MM.1S (cell line): ENCODE data around the gene TAPT1.
"Not testable (repeated sequence)": the region's sequence is repeated elsewhere in the genome, so short reads cannot be mapped to it uniquely, and the experiment has no call there.

ENCODE experiments used
- DNase-seq: peaks from one replicate; pipeline ENCODE4 v3.0.0-alpha.2; 2015
- H2AFZ ChIP-seq: fragments of 300-600 bp; sonication (generic); 2 replicates; pipeline ENCODE4 v1.6.0; 2016; ENCODE audit warnings: antibody characterized with exemption, low read length
- H3F3A ChIP-seq: fragments of 300-600 bp; sonication (generic); 2 replicates; pipeline ENCODE4 v1.6.1; 2016; ENCODE audit warnings: mild to moderate bottlenecking, antibody characterized with exemption, low read length, moderate library complexity, mixed read lengths; ENCODE audit not compliant: insufficient read depth
- H3K27ac ChIP-seq: fragments of 300-600 bp; sonication (generic); 2 replicates; pipeline ENCODE4 v1.5.1; 2016; ENCODE audit warnings: mild to moderate bottlenecking, low read length
- H3K27me3 ChIP-seq: fragments of 300-600 bp; sonication (generic); replicated peaks from 2 replicates; pipeline ENCODE4 v1.6.0; 2016; ENCODE audit warnings: low read length; ENCODE audit not compliant: insufficient read depth
- H3K36me3 ChIP-seq: fragments of 300-600 bp; sonication (generic); replicated peaks from 2 replicates; pipeline ENCODE4 v1.6.1; 2016; ENCODE audit warnings: mild to moderate bottlenecking, low read length, mixed read lengths; ENCODE audit not compliant: insufficient read depth
- H3K4me1 ChIP-seq: fragments of 300-600 bp; sonication (generic); 2 replicates; pipeline ENCODE4 v1.6.1; 2016; ENCODE audit warnings: low read length, mixed read lengths
- H3K4me2 ChIP-seq: fragments of 300-600 bp; sonication (generic); 2 replicates; pipeline ENCODE4 v1.6.0; 2016; ENCODE audit warnings: low read depth, low read length
- H3K4me3 ChIP-seq: fragments of 300-600 bp; sonication (generic); 2 replicates; pipeline ENCODE4 v1.5.1; 2016; ENCODE audit warnings: low read length, mixed read lengths
- H3K79me2 ChIP-seq: fragments of 300-600 bp; sonication (generic); 2 replicates; pipeline ENCODE4 v1.6.1; 2016; ENCODE audit warnings: mixed run types, low read length, mixed read lengths
- H3K9ac ChIP-seq: fragments of 300-600 bp; sonication (generic); 2 replicates; pipeline ENCODE4 v1.6.1; 2016; ENCODE audit warnings: low read length, mixed read lengths
- H3K9me2 ChIP-seq: fragments of 300-600 bp; sonication (generic); replicated peaks from 2 replicates; pipeline ENCODE4 v1.6.1; 2016; ENCODE audit warnings: mild to moderate bottlenecking, low read length, mixed read lengths; ENCODE audit not compliant: insufficient read depth
- H3K9me3 ChIP-seq: fragments of 300-600 bp; sonication (generic); replicated peaks from 2 replicates; pipeline ENCODE4 v1.6.1; 2016; ENCODE audit warnings: mild to moderate bottlenecking, low read length, mixed read lengths; ENCODE audit not compliant: insufficient read depth
- H4K20me1 ChIP-seq: fragments of 300-600 bp; sonication (generic); 2 replicates; pipeline ENCODE4 v1.6.1; 2016; ENCODE audit warnings: mild to moderate bottlenecking, low read length, moderate library complexity, mixed read lengths; ENCODE audit not compliant: insufficient read depth
- EZH2 ChIP-seq: fragments of 300-600 bp; sonication (generic); optimal IDR thresholded peaks from 2 replicates; pipeline ENCODE3; 2017; ENCODE audit warnings: low read depth, mild to moderate bottlenecking, antibody characterized with exemption, low read length, mixed read lengths
- EZH2phosphoT487 ChIP-seq: fragments of 300-600 bp; sonication (generic); IDR thresholded peaks from 2 replicates; pipeline ENCODE4 v1.6.1; 2018; ENCODE audit warnings: antibody characterized with exemption, low read length
- TF ChIP-seq, protein P1 (sequence below): fragments of 300-600 bp; sonication (generic); IDR thresholded peaks from 2 replicates; pipeline ENCODE4 v1.5.1; 2016; ENCODE audit warnings: antibody characterized with exemption, low read length, mixed read lengths

TAPT1 gene

DNA sequence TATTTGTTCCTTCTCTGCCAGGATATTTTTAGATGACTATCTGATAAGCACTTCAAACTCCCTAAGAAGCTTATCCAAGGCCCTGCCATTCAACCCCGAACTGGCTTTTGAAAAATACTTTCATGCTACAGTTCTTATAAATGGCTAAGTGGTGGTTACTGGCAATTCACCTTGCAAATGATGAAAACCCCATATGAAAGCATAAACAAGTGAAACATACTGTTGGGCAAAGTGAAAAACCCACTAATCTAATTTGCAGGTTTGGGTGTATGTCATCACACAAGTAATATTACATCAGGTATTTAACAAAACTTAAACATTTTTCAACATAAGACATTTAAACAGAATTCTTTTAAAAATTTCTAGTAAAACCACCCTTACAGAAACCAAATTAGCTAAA is 31.1 kb downstream of the TAPT1 start:
- Histone ChIP-seq H2AFZ (no peak overlapping the region), H3K4me1 (no peaks in the 10 kb centered on the region), H3K36me3 (no peaks in the 10 kb centered on the region; the same call in 1 of the 2 replicates), H3K4me3 (no peak overlapping the region), H3F3A (no peaks in the 10 kb centered on the region), H3K9ac (no peak overlapping the region), H3K9me3 (no peaks in the 10 kb centered on the region), H3K9me2 (no peaks in the 10 kb centered on the region), H3K27ac (no peak overlapping the region), H3K79me2 (0 out of 2 replicates have a peak, but pooled peaks cover 12% of the 10 kb centered on the region), H4K20me1 (no peaks in the 10 kb centered on the region), H3K4me2 (no peak overlapping the region), H3K27me3 (no peaks in the 10 kb centered on the region)
- TF ChIP-seq, protein P1, sequence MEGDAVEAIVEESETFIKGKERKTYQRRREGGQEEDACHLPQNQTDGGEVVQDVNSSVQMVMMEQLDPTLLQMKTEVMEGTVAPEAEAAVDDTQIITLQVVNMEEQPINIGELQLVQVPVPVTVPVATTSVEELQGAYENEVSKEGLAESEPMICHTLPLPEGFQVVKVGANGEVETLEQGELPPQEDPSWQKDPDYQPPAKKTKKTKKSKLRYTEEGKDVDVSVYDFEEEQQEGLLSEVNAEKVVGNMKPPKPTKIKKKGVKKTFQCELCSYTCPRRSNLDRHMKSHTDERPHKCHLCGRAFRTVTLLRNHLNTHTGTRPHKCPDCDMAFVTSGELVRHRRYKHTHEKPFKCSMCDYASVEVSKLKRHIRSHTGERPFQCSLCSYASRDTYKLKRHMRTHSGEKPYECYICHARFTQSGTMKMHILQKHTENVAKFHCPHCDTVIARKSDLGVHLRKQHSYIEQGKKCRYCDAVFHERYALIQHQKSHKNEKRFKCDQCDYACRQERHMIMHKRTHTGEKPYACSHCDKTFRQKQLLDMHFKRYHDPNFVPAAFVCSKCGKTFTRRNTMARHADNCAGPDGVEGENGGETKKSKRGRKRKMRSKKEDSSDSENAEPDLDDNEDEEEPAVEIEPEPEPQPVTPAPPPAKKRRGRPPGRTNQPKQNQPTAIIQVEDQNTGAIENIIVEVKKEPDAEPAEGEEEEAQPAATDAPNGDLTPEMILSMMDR: no peak
- TF ChIP-seq EZH2phosphoT487 (no peak), EZH2 (no peak)
- DNase-seq: no peak

DNA sequence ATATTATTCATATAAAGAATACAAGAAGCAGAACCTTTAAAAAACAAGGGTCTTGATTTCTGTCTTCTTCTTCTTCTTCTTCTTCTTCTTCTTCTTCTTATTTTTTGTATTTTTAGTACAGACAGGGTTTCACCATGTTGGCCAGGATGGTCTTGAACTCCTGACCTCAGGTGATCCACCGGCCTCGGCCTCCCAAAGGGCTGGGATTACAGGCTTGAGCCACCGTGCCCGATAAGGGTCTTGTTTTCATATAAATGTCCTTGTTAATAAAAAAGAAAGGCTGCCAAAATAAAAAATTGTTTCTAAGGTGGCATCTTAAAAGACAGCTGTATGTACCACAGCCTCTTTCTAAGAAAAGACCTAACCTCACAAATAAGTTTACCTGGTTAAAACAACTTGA is 31.5 kb downstream of the TAPT1 start:
- H3K9ac ChIP-seq, H3K9me2 ChIP-seq, H3F3A ChIP-seq, H4K20me1 ChIP-seq, H3K36me3 ChIP-seq, H3K9me3 ChIP-seq, DNase-seq, H3K4me3 ChIP-seq, H3K4me1 ChIP-seq, H2AFZ ChIP-seq, H3K79me2 ChIP-seq, H3K4me2 ChIP-seq, H3K27ac ChIP-seq, H3K27me3 ChIP-seq: not testable (repeated sequence)

DNA sequence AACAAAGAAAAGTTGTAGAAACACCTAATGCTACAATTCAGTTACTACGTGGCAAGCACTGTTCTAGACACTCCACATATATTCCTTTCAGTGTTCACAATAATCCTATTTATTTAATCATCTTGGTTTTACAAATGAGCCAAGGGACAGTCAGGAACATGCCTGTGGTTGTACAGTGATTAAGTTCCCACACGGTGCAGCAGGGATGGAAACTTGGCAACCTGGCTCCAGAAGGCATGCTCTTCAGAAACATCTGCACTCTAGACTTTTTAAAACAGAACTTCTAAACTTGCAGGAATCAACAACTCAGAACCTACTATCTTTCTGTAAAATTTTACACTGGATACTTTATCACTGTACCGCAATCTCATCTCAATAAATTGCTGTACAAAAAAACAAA is 32.1 kb downstream of the TAPT1 start:
- no peaks in the 10 kb centered on the region for H3K9me3 ChIP-seq

DNA sequence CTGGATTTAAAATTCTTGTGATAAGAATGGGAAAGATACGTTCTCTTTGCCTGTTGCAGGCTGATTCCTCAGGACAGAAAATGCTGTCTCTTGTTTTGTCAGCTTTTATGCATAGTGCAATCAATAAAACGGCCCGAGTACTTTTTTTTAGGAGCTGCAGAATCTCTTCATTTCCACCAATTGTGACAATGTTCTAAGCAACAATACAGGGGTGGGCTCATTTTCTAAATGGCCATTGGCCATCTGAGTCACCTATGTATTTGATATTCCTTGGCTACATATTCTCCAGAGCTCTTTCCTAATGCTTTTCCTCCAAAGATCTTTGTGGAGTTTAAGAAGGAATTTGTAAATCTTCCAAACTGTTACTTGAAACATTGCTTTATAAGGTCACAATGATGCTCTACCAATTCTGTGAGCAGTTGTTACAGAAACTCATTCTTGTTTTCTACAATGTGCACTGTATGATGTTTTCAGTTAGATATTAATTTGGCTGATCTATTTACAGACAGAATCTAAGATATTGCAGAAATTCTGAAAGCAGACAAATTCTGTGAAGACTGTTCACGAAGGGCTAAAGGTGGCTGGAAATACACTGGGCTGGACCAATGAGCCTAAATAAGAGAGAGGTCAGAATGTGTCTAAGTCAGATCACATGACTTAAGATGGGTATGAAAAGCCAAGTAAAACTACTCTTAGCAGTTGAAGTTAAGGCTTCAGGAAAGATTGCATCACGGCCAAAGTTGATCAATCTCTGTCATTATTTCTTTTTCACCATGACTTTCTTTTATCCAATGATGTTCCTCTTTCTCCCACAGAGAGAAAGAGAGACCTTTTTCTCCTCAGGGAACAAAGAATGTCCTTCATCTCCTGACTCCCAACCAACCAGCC is 33.4 kb downstream of the TAPT1 start:
- Histone ChIP-seq H3K9me2 (no peaks in the 10 kb centered on the region), H3K4me2 (no peak overlapping the region), H3K36me3 (no peaks in the 10 kb centered on the region; the same call in 1 of the 2 replicates), H2AFZ (no peak overlapping the region), H3K79me2 (0 out of 2 replicates have a peak, but pooled peaks cover 7% of the 10 kb centered on the region), H3K4me1 (no peaks in the 10 kb centered on the region), H3K27me3 (no peaks in the 10 kb centered on the region), H3K27ac (no peak overlapping the region), H3K4me3 (no peak overlapping the region), H3K9ac (no peak overlapping the region), H3F3A (no peaks in the 10 kb centered on the region), H3K9me3 (no peaks in the 10 kb centered on the region), H4K20me1 (no peaks in the 10 kb centered on the region)
- TF ChIP-seq EZH2: no peak
- TF ChIP-seq EZH2phosphoT487: no peak
- TF ChIP-seq, protein P1: no peak
- DNase-seq: no peak

More for the DNA sequence above, 32.1 kb downstream of the TAPT1 start:
- 0 out of 2 replicates have a peak, but pooled peaks cover 7% of the 10 kb centered on the region for H3K79me2 ChIP-seq
- no peaks in the 10 kb centered on the region for H3K4me1 ChIP-seq
- no peak overlapping the region for H3K4me3 ChIP-seq
- H2AFZ ChIP-seq: no peak overlapping the region
- no peak overlapping the region for H3K4me2 ChIP-seq
- no peak overlapping the region for H3K27ac ChIP-seq
- no peaks in the 10 kb centered on the region; the same call in 1 of the 2 replicates for H3K36me3 ChIP-seq
- H3K27me3 ChIP-seq: no peaks in the 10 kb centered on the region
- no peak for DNase-seq
- no peaks in the 10 kb centered on the region for H3K9me2 ChIP-seq
- no peak overlapping the region for H3K9ac ChIP-seq
- no peak for TF ChIP-seq EZH2phosphoT487
- no peaks in the 10 kb centered on the region for H3F3A ChIP-seq
- no peaks in the 10 kb centered on the region for H4K20me1 ChIP-seq
